Uterine smooth muscle cell (primary cell): ENCODE measurements around the gene GNMT. TPM values are rescaled to one million over a fixed set of nuclear protein-coding genes. Genes with fewer than 3 reads are reported as not detected.

ENCODE experiments used
- total RNA-seq: library from RNA; depleted of rRNA; stranded (reverse); fragments of >200 nt; gene quantifications from 2 replicates; pipeline ENCODE4 v1.2.3, GENCODE V29; 2014

GNMT gene
- 0.25 TPM in 1 of 2 replicates, not detected in the other for total RNA-seq

GRCh38 chr6:42960243-42961019 is at the start of gene GNMT:
Gene GNMT (plus strand): TSS chr6:42960754. CDS start chr6:42960768, 14 bp downstream.

GRCh38 chr6:42915732-42916131 is 44.8 kb upstream of the GNMT start, which contains the start of gene PTCRA:
Gene PTCRA (plus strand): TSS chr6:42916053. CDS start chr6:42916070, 17 bp downstream.

GRCh38 chr6:42928986-42929820 is 31.4 kb upstream of the GNMT start, which contains the start of gene CNPY3:
Gene CNPY3 (plus strand): TSS chr6:42929480. CDS start chr6:42929571, 91 bp downstream.

GRCh38 chr6:42978839-42979522 is 18.4 kb downstream of the GNMT start, which contains the start of gene PEX6:
Gene PEX6 (minus strand): TSS chr6:42979181. CDS start chr6:42979150, 31 bp downstream.

GRCh38 chr6:42984001-42984923 is 23.7 kb downstream of the GNMT start, which contains the start of gene PPP2R5D:
Gene PPP2R5D (plus strand): TSS chr6:42984570. CDS start chr6:42984678, 108 bp downstream.

Other genes starting within 250 kb of the GNMT start
- 1.7 and 1.8 TPM in 2 replicates for gene PRPH2, start 238.2 kb upstream of the GNMT start, total RNA-seq
- 36.1 and 45.9 TPM in 2 replicates for gene TBCC, start 214.7 kb upstream of the GNMT start, total RNA-seq
- gene BICRAL, start 178.7 kb upstream of the GNMT start, total RNA-seq = 3.9 and 4.6 TPM in 2 replicates
- 116 and 145 TPM in 2 replicates for gene RPL7L1, start 81.1 kb upstream of the GNMT start, total RNA-seq
- not detected in 2 replicates for gene PTCRA, start 44.7 kb upstream of the GNMT start, total RNA-seq
- 19.0 and 36.5 TPM in 2 replicates for gene CNPY3, start 31.3 kb upstream of the GNMT start, total RNA-seq
- 24.9 and 68.6 TPM in 2 replicates for gene PEX6, start 18.4 kb downstream of the GNMT start, total RNA-seq
- gene PPP2R5D, start 23.8 kb downstream of the GNMT start, total RNA-seq = 23.7 and 40.4 TPM in 2 replicates
- gene MEA1, start 53.2 kb downstream of the GNMT start, total RNA-seq = 67.7 and 89.1 TPM in 2 replicates
- gene KLHDC3, start 53.5 kb downstream of the GNMT start, total RNA-seq = 59.6 and 66.2 TPM in 2 replicates
- 81.2 and 132 TPM in 2 replicates for gene RRP36, start 60.9 kb downstream of the GNMT start, total RNA-seq
- gene CUL7, start 93.1 kb downstream of the GNMT start, total RNA-seq = 58.9 and 83.6 TPM in 2 replicates
- gene MRPL2, start 98.7 kb downstream of the GNMT start, total RNA-seq = 18.0 and 25.0 TPM in 2 replicates
- gene KLC4, start 98.9 kb downstream of the GNMT start, total RNA-seq = 11.8 and 19.5 TPM in 2 replicates
- gene PTK7, start 115.6 kb downstream of the GNMT start, total RNA-seq = 58.0 and 166 TPM in 2 replicates
- 20.7 and 21.4 TPM in 2 replicates for gene SRF, start 210.5 kb downstream of the GNMT start, total RNA-seq
- gene CUL9, start 221.4 kb downstream of the GNMT start, total RNA-seq = 26.0 and 39.2 TPM in 2 replicates